Mucosa of descending colon (tissue), 3 donors: ENCODE measurements around the gene RBPJ. TPM values are rescaled to one million over a fixed set of nuclear protein-coding genes. Genes with fewer than 3 reads are reported as not detected.
"Not testable (repeated sequence)": the region's sequence is repeated elsewhere in the genome, so short reads cannot be mapped to it uniquely, and the experiment has no call there.

Experiments
- ATAC-seq: fragments of 200-7000 bp; cut with Tn5 transposase; one replicate; pipeline ENCODE4 v1.9.1; 2020; ENCODE audit warnings: mild to moderate bottlenecking, moderate library complexity
- DNase-seq, 3 donors: peaks; one replicate each; pipeline ENCODE4 v3.0.0-alpha.2; 2020
- H3K36me3 ChIP-seq: fragments of 200-600 bp; one replicate; pipeline ENCODE4 v1.8.0; 2021; ENCODE audit warnings: low read depth, mild to moderate bottlenecking
- H3K4me1 ChIP-seq: fragments of 200-600 bp; one replicate; pipeline ENCODE4 v1.8.0; 2021; ENCODE audit warnings: low read depth, mild to moderate bottlenecking
- H3K4me3 ChIP-seq: fragments of 200-600 bp; one replicate; pipeline ENCODE4 v1.8.0; 2021; ENCODE audit warnings: mild to moderate bottlenecking
- H3K9me3 ChIP-seq: fragments of 200-600 bp; one replicate; pipeline ENCODE4 v1.8.0; 2021; ENCODE audit warnings: mild to moderate bottlenecking
- CTCF ChIP-seq: fragments of 200-600 bp; IDR thresholded peaks from one replicate; pipeline ENCODE4 v1.8.0; 2022; ENCODE audit warnings: antibody characterized with exemption, mild to moderate bottlenecking
- intact Hi-C, 2 donors: fragments of 100-400 bp; cut with DNase I in 1 of 2; cut with micrococcal nuclease in 1 of 2; formaldehyde crosslinking; loops; one replicate each; pipeline versions ENCODE4 v1.11.0 to v1.11.1; 2022; cut with DNase I, micrococcal nuclease
- total RNA-seq, 3 donors: library from RNA; stranded (reverse); fragmentation: NEBNext Ultra II Directional in 2 of 3; extraction: Animal tissue kit (Norgen Biotek cat#: 25700) in 2 of 3; gene quantifications; one replicate each; pipeline versions ENCODE4 v1.2.1 to v1.2.4, GENCODE V29; 2021 to 2023
- donor health status: DM: no; HTN: no; CAD: no; lungs with moderate emphysema.
- donor health status: DM: no; HTN: no; CAD: no.
- donor health status: DM: no; HTN: yes; CAD: no.

The RBPJ gene
- total RNA-seq, 3 donors from 2014 or later: 50.4 to 133 (median 52.0) TPM

- ATAC-seq: no peak
These were observed 63.7 kb downstream of the RBPJ start for GRCh38 chr4:26384380-26385057.

GRCh38 chr4:26385690-26386089 is 64.9 kb downstream of the RBPJ start:
- Histone ChIP-seq H3K4me1 (no peaks in the 10 kb centered on the region), H3K9me3 (no peaks in the 10 kb centered on the region), H3K4me3 (no peak overlapping the region), H3K36me3 (no peaks in the 10 kb centered on the region)
- DNase-seq (no peak), ATAC-seq (no peak)
- intact Hi-C loops: no loop called here
- TF ChIP-seq CTCF: no peak

More at GRCh38 chr4:26384380-26385057, 63.7 kb downstream of the RBPJ start:
- intact Hi-C loops: no loop called here
- no peak overlapping the region for H3K4me3 ChIP-seq
- no peaks in the 10 kb centered on the region for H3K36me3 ChIP-seq
- TF ChIP-seq CTCF: no peak
- H3K4me1 ChIP-seq: no peaks in the 10 kb centered on the region
- no peak for DNase-seq
- H3K9me3 ChIP-seq: no peaks in the 10 kb centered on the region

- TF ChIP-seq CTCF: no peak
- no peak for ATAC-seq
- intact Hi-C loops: no loop called here
These were observed 65.6 kb downstream of the RBPJ start for GRCh38 chr4:26386386-26386785.

GRCh38 chr4:26388671-26389070 is 67.9 kb downstream of the RBPJ start:
- Histone ChIP-seq H3K4me3 (no peak overlapping the region), H3K9me3 (no peaks in the 10 kb centered on the region), H3K4me1 (no peaks in the 10 kb centered on the region), H3K36me3 (no peaks in the 10 kb centered on the region)
- ATAC-seq (no peak), DNase-seq (no peak)
- TF ChIP-seq CTCF: no peak
- intact Hi-C loops: no loop called here

More at GRCh38 chr4:26386386-26386785, 65.6 kb downstream of the RBPJ start:
- no peaks in the 10 kb centered on the region for H3K4me1 ChIP-seq
- no peak overlapping the region for H3K4me3 ChIP-seq
- DNase-seq: no peak
- no peaks in the 10 kb centered on the region for H3K9me3 ChIP-seq
- no peaks in the 10 kb centered on the region for H3K36me3 ChIP-seq

GRCh38 chr4:26397086-26397485 is 76.3 kb downstream of the RBPJ start:
- Histone ChIP-seq H3K36me3 (no peaks in the 10 kb centered on the region), H3K9me3 (no peaks in the 10 kb centered on the region), H3K4me3 (no peak overlapping the region), H3K4me1 (no peaks in the 10 kb centered on the region)
- no peak for DNase-seq
- TF ChIP-seq CTCF: no peak
- intact Hi-C loops: no loop called here
- ATAC-seq: no peak

GRCh38 chr4:26400132-26400531 is 79.3 kb downstream of the RBPJ start:
- no peak for TF ChIP-seq CTCF
- DNase-seq (no peak), ATAC-seq (no peak)
- Histone ChIP-seq H3K4me3 (no peak overlapping the region), H3K9me3 (no peaks in the 10 kb centered on the region), H3K36me3 (no peaks in the 10 kb centered on the region), H3K4me1 (no peaks in the 10 kb centered on the region)
- intact Hi-C loops: loop anchor here in 1 of 2 donors (10.0 kb wide), 1 partner anchor 315 kb away; no protein-coding TSS in a partner anchor

GRCh38 chr4:26402017-26402416 is 81.2 kb downstream of the RBPJ start:
- H3K4me1 ChIP-seq, ATAC-seq, DNase-seq, H3K36me3 ChIP-seq, H3K4me3 ChIP-seq: not testable (repeated sequence)
- H3K9me3 ChIP-seq: peaks cover 11% of the 10 kb centered on the region
- intact Hi-C loops: loop anchor here in 1 of 2 donors (10.0 kb wide), 1 partner anchor 317 kb away; no protein-coding TSS in a partner anchor
